HepG2 (cell line): ENCODE data around the gene CAMK2D. TPM values are rescaled to one million over a fixed set of nuclear protein-coding genes. Genes with fewer than 3 reads are reported as not detected.

Source experiments
- ATAC-seq: fragments of 200-7000 bp; cut with Tn5 transposase; 3 replicates; pipeline ENCODE4 v1.9.1; 2020; ENCODE audit warnings: mild to moderate bottlenecking, moderate library complexity
- BruUV-seq: library from RNA; stranded (reverse); fragments of 400-500 nt; replicated peaks from 2 replicates; lab custom pipeline; 2021; lab: Mats Ljungman, UMichigan
- CTCF ChIA-PET: fragments of 300-600 bp; formaldehyde crosslinking; extraction: SDS; loops from one replicate; lab custom pipeline; 2021; ENCODE audit warnings: low total read pairs, inconsistent platforms, low intra/inter-chr PET ratio; lab: Yijun Ruan, JAX
- POLR2A ChIA-PET: fragments of 350-600 bp; sonication (Branson Sonifier 250); formaldehyde crosslinking; loops from one replicate; lab custom pipeline; 2020; ENCODE audit warnings: antibody characterized with exemption, inconsistent platforms; lab: Yijun Ruan, JAX
- DNase-seq: peaks from one replicate; pipeline ENCODE4 v3.0.0-alpha.2; 2015; ENCODE audit warnings: low spot score
- FAIRE-seq: peaks from 3 replicates; lab custom pipeline; 2011; peaks lifted over from hg19 to GRCh38; lab: Jason Lieb, UNC
- H2AFZ ChIP-seq: one replicate; pipeline ENCODE4 v1.6.1; 2011; ENCODE audit warnings: low read length, inconsistent platforms
- H3K27ac ChIP-seq: fragments of 300-600 bp; 3 replicates; pipeline ENCODE4 v1.8.0; 2011; ENCODE audit warnings: mixed run types, mild to moderate bottlenecking, mixed read lengths, low read length, inconsistent platforms; ENCODE audit not compliant: insufficient read depth; ENCODE audit errors: extremely low read length
- H3K27me3 ChIP-seq, 2 experiments: fragments of 200-600 bp in 1 of 2; 2 replicates in 1 of 2; 3 replicates in 1 of 2; pipeline versions ENCODE4 v1.6.0 to v1.8.0; 2011; ENCODE audit warnings: low read length in 2 of 2, mild to moderate bottlenecking in 2 of 2, moderate library complexity in 2 of 2, inconsistent platforms in 1 of 2; ENCODE audit not compliant: insufficient read depth in 2 of 2, control insufficient read depth in 1 of 2
- H3K36me3 ChIP-seq, 2 experiments: fragments of 200-600 bp in 1 of 2; replicated peaks in 1 of 2; 2 replicates in 1 of 2; 3 replicates in 1 of 2; pipeline versions ENCODE4 v1.5.1 to v1.8.0; 2011; ENCODE audit warnings: low read length in 2 of 2, inconsistent platforms in 1 of 2; ENCODE audit not compliant: insufficient read depth in 2 of 2, control insufficient read depth in 1 of 2
- H3K4me1 ChIP-seq: 2 replicates; pipeline ENCODE4 v1.5.1; 2012; ENCODE audit warnings: low read length, inconsistent platforms; ENCODE audit not compliant: insufficient read depth
- H3K4me2 ChIP-seq: 2 replicates; pipeline ENCODE4 v1.6.0; 2011; ENCODE audit warnings: low read depth, low read length, inconsistent platforms
- H3K4me3 ChIP-seq, 3 experiments: fragments of 200-600 bp in 1 of 3; sonication (generic), shearing (Covaris generic) in 1 of 3; replicated peaks in 1 of 3; 2 replicates each; pipeline ENCODE4 v1.5.1; 2011 to 2016; ENCODE audit warnings: low read length in 3 of 3, inconsistent platforms in 2 of 3, low read depth in 2 of 3, mild to moderate bottlenecking in 2 of 3, control low read depth in 1 of 3, mixed read lengths in 1 of 3; ENCODE audit not compliant: insufficient read depth in 1 of 3
- H3K79me2 ChIP-seq: one replicate; pipeline ENCODE4 v1.6.1; 2011; ENCODE audit warnings: low read length, inconsistent platforms; ENCODE audit not compliant: insufficient read depth
- H3K9ac ChIP-seq: 2 replicates; pipeline ENCODE4 v1.6.0; 2011; ENCODE audit warnings: mild to moderate bottlenecking, low read depth, low read length, inconsistent platforms; ENCODE audit not compliant: insufficient read depth
- H3K9me3 ChIP-seq: 2 replicates; pipeline ENCODE4 v1.5.1; 2012; ENCODE audit warnings: mild to moderate bottlenecking, low read length
- H4K20me1 ChIP-seq: 2 replicates; pipeline ENCODE4 v1.6.0; 2011; ENCODE audit warnings: inconsistent platforms, mild to moderate bottlenecking, low read length, moderate library complexity; ENCODE audit not compliant: insufficient read depth
- HCFC1 ChIP-seq: fragments of 150-350 bp; IDR thresholded peaks from 2 replicates; pipeline ENCODE4 v1.6.1; 2014; ENCODE audit warnings: low read depth, low read length
- HDAC2 ChIP-seq: sonication (generic); formaldehyde crosslinking; IDR thresholded peaks from 2 replicates; pipeline ENCODE4 v1.4.0; 2020; ENCODE audit warnings: missing genetic modification reagents
- PHF5A ChIP-seq: IDR thresholded peaks from one replicate; pipeline ENCODE4 v1.6.1; 2018; ENCODE audit warnings: low read depth, missing genetic modification reagents; ENCODE audit not compliant: unreplicated experiment
- THYN1 ChIP-seq: sonication (generic); formaldehyde crosslinking; IDR thresholded peaks from 2 replicates; pipeline ENCODE4 v1.8.1; 2023; ENCODE audit warnings: low read depth, mild to moderate bottlenecking, moderate library complexity, missing genetic modification reagents, borderline replicate concordance
- ZBTB4 ChIP-seq: sonication (generic); formaldehyde crosslinking; IDR thresholded peaks from 2 replicates; pipeline ENCODE4 v1.4.0; 2020; ENCODE audit warnings: missing genetic modification reagents, mild to moderate bottlenecking, borderline replicate concordance
- ZC3H13 ChIP-seq: sonication (generic); formaldehyde crosslinking; IDR thresholded peaks from 2 replicates; pipeline ENCODE4 v1.8.1; 2023; ENCODE audit warnings: mild to moderate bottlenecking, missing genetic modification reagents, moderate library complexity
- ZKSCAN1 ChIP-seq: fragments of 150-350 bp; IDR thresholded peaks from 2 replicates; pipeline ENCODE4 v1.6.1; 2014; ENCODE audit warnings: low read length
- ZNF142 ChIP-seq: sonication (generic); formaldehyde crosslinking; IDR thresholded peaks from 2 replicates; pipeline ENCODE4 v1.4.0; 2020; ENCODE audit warnings: missing genetic modification reagents
- ZNF18 ChIP-seq: sonication (generic); formaldehyde crosslinking; IDR thresholded peaks from 2 replicates; pipeline ENCODE4 v1.8.0; 2022; ENCODE audit warnings: mild to moderate bottlenecking, missing genetic modification reagents; ENCODE audit not compliant: insufficient replicate concordance
- ZNF350 ChIP-seq: sonication (generic); formaldehyde crosslinking; IDR thresholded peaks from 2 replicates; pipeline ENCODE4 v1.4.0; 2020; ENCODE audit warnings: mild to moderate bottlenecking, low read depth, missing genetic modification reagents, borderline replicate concordance
- ZNF597 ChIP-seq: sonication (generic); formaldehyde crosslinking; IDR thresholded peaks from 2 replicates; pipeline ENCODE4 v1.5.0; 2020; ENCODE audit warnings: missing genetic modification reagents
- in situ Hi-C: cut with HindIII; loops from 2 replicates; pipeline ENCODE4 v1.10.0; 2017; ENCODE audit warnings: low pct_unique_long_range_greater_than_20kb; ENCODE audit not compliant: extremely low pct_ligation_motif_present
- intact Hi-C: fragments of 100-400 bp; cut with micrococcal nuclease; formaldehyde crosslinking; loops from one replicate; pipeline ENCODE4 v1.10.0; 2022; ENCODE audit not compliant: unreplicated experiment
- polyA plus RNA-seq, 8 experiments: library from polyadenylated mRNA; depleted of rRNA in 3 of 8; stranded (reverse) in 7 of 8; unstranded in 1 of 8; fragments of >200 nt; fragmentation: Illumina TruSeq in 4 of 8; extraction: Trizol in 4 of 8; gene quantifications; 2 replicates each; pipeline versions ENCODE4 v1.2.1 to v1.2.3, GENCODE V29; 2011 to 2016; ENCODE audit warnings: low read depth in 4 of 8, missing spikeins in 1 of 8, mixed read lengths in 1 of 8; ENCODE audit not compliant: insufficient read depth in 1 of 8
- total RNA-seq, 5 experiments: library from RNA; depleted of rRNA; stranded (reverse); fragments of >200 nt; fragmentation: Illumina TruSeq; extraction: Trizol; gene quantifications; 2 replicates each; pipeline ENCODE4 v1.2.3, GENCODE V29; 2016; ENCODE audit warnings: low read depth in 1 of 5

The CAMK2D gene
- total and polyA plus RNA-seq, 2 of the 13 experiments (the other 11 are each of a cell fraction or from before 2014, with no cell fraction given): 18.0 to 65.4 TPM

- POLR2A ChIA-PET: no interaction called here
- Histone ChIP-seq H3K4me1 (no peaks in the 10 kb centered on the region), H2AFZ (no peak overlapping the region), H3K36me3 (no peaks in the 10 kb centered on the region; a peak in 1 of 5 replicates), H3K9me3 (no peaks in the 10 kb centered on the region), H4K20me1 (no peaks in the 10 kb centered on the region), H3K79me2 (peaks cover 18% of the 10 kb centered on the region), H3K27me3 (no peaks in the 10 kb centered on the region), H3K27ac (no peak overlapping the region), H3K4me3 (no peak overlapping the region), H3K4me2 (no peak overlapping the region), H3K9ac (no peak overlapping the region)
- CTCF ChIA-PET: no interaction called here
- no peak for ATAC-seq
- FAIRE-seq: no peak
- no peak for DNase-seq
- intact Hi-C loops (no loop called here), in situ Hi-C loops (no loop called here)
- BruUV-seq: no TSS peak
- TF ChIP-seq ZNF18: no peak
- no peak for TF ChIP-seq ZBTB4 (CRISPR knock-in tag)
- no peak for TF ChIP-seq HCFC1
- no peak for TF ChIP-seq ZNF350 (CRISPR knock-in tag)
- TF ChIP-seq ZKSCAN1: no peak
- no peak for TF ChIP-seq ZNF597
- no peak for TF ChIP-seq ZNF142 (CRISPR knock-in tag)
- no peak for TF ChIP-seq THYN1
- no peak for TF ChIP-seq ZC3H13 (CRISPR knock-in tag)
- TF ChIP-seq PHF5A: no peak
- no peak for TF ChIP-seq HDAC2 (CRISPR knock-in tag)
Observed at GRCh38 chr4:113738251-113738650, 23.3 kb downstream of the CAMK2D start.
